NCI-H774 (cell line): Measurements from ENCODE around the gene PREX1.

Experiments used
- DNase-seq: peaks from one replicate; lab custom pipeline; 2025; lab: John Stamatoyannopoulos, UW

Gene PREX1

GRCh38 chr20:48750376-48750775 is 77.4 kb downstream of the PREX1 start:
- DNase-seq: no peak

- no peak for DNase-seq
These were observed 78.4 kb downstream of the PREX1 start for GRCh38 chr20:48749437-48749836.

GRCh38 chr20:48748556-48748955 is 79.2 kb downstream of the PREX1 start:
- no peak for DNase-seq

- no peak for DNase-seq
These were observed 79.9 kb downstream of the PREX1 start for GRCh38 chr20:48747840-48748414.

GRCh38 chr20:48745330-48745729 is 82.5 kb downstream of the PREX1 start:
- no peak for DNase-seq

- DNase-seq: no peak
These were observed 83.3 kb downstream of the PREX1 start for GRCh38 chr20:48744515-48744914.

GRCh38 chr20:48743807-48744206 is 84.0 kb downstream of the PREX1 start:
- DNase-seq: no peak

GRCh38 chr20:48742912-48743680 is 84.7 kb downstream of the PREX1 start:
- DNase-seq: no peak

- no peak for DNase-seq
These were observed 85.6 kb downstream of the PREX1 start for GRCh38 chr20:48742233-48742632.

- DNase-seq: no peak
These were observed 86.1 kb downstream of the PREX1 start for GRCh38 chr20:48741669-48742068.

GRCh38 chr20:48740712-48741111 is 87.1 kb downstream of the PREX1 start:
- DNase-seq: no peak

GRCh38 chr20:48740292-48740649 is 87.5 kb downstream of the PREX1 start:
- DNase-seq: no peak

- DNase-seq: no peak
These were observed 88.2 kb downstream of the PREX1 start for GRCh38 chr20:48739395-48740291.

GRCh38 chr20:48738399-48739304 is 89.1 kb downstream of the PREX1 start:
- no peak for DNase-seq

- no peak for DNase-seq
These were observed 89.8 kb downstream of the PREX1 start for GRCh38 chr20:48738094-48738398.

- no peak for DNase-seq
These were observed 90.2 kb downstream of the PREX1 start for GRCh38 chr20:48737434-48738093.

GRCh38 chr20:48736636-48737035 is 91.2 kb downstream of the PREX1 start:
- no peak for DNase-seq

GRCh38 chr20:48736231-48736630 is 91.6 kb downstream of the PREX1 start:
- no peak for DNase-seq

GRCh38 chr20:48735112-48735511 is 92.7 kb downstream of the PREX1 start:
- DNase-seq: no peak

GRCh38 chr20:48734104-48734749 is 93.6 kb downstream of the PREX1 start:
- DNase-seq: no peak

- no peak for DNase-seq
These were observed 94.5 kb downstream of the PREX1 start for GRCh38 chr20:48733296-48733790.
